GM03348 (cell line): ENCODE results near the gene STARD3.
"Not testable (repeated sequence)": the region's sequence is repeated elsewhere in the genome, so short reads cannot be mapped to it uniquely, and the experiment has no call there.

ENCODE experiments used
- DNase-seq: peaks from one replicate; pipeline ENCODE4 v3.0.0; 2012; ENCODE audit warnings: low spot score

The STARD3 gene

DNA sequence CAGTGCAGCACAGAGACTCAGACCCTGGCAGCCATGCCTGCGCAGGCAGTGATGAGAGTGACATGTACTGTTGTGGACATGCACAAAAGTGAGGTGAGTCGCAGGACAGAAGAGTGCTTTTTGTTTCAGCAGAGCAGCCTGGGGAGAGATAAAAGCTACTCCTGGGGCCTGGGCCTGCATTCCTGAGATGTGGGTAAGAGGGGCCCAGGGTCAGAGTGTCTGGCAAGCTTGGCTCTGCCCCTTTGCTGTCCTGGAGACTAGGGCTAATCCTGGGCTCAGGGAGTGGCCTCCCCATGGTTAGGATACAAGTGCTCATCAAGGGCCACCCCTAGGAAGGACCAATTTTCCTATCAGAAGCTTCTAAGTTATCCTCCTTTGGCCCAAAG, 58.1 kb downstream of the STARD3 start:
- no peak for DNase-seq

DNA sequence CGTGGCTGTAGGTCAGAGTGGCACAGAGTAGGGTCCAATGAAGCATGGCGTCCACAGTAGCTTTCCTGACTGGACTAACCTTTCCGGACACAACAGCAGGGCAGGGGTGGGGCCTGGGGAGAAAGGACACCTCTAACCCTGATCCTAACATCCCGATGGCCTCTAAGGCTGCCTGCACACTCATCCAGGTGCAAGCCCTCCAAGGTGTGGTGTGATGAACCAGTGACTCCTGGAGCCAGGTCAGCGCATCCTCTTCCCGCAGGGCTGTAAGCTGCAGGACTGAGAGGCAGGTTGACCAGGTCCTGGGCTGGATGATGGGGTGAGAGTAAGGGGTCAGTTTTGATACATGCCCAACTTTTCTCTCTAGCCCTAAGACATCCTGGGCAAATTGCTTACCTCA, 59.8 kb downstream of the STARD3 start:
- no peak for DNase-seq

GRCh38 chr17:39697961-39698360, 61.0 kb downstream of the STARD3 start:
- DNase-seq = no peak

- not testable (repeated sequence) for DNase-seq
These were observed 62.3 kb downstream of the STARD3 start for GRCh38 chr17:39699157-39699817.

DNA sequence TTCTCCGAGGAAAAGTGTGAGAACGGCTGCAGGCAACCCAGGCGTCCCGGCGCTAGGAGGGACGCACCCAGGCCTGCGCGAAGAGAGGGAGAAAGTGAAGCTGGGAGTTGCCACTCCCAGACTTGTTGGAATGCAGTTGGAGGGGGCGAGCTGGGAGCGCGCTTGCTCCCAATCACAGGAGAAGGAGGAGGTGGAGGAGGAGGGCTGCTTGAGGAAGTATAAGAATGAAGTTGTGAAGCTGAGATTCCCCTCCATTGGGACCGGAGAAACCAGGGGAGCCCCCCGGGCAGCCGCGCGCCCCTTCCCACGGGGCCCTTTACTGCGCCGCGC, 62.8 kb downstream of the STARD3 start, which contains the start of gene ERBB2:
Gene ERBB2 (plus strand): TSS at position 247 of the 330 bp plus-strand sequence. CDS start 175 bp downstream, outside the sequence.
- peak; percentile 92 for DNase-seq

- peak; percentile 76 for DNase-seq
These were observed 63.4 kb downstream of the STARD3 start for GRCh38 chr17:39700148-39700987.

- no peak for DNase-seq
These were observed 64.3 kb downstream of the STARD3 start for GRCh38 chr17:39701012-39701783.

DNA sequence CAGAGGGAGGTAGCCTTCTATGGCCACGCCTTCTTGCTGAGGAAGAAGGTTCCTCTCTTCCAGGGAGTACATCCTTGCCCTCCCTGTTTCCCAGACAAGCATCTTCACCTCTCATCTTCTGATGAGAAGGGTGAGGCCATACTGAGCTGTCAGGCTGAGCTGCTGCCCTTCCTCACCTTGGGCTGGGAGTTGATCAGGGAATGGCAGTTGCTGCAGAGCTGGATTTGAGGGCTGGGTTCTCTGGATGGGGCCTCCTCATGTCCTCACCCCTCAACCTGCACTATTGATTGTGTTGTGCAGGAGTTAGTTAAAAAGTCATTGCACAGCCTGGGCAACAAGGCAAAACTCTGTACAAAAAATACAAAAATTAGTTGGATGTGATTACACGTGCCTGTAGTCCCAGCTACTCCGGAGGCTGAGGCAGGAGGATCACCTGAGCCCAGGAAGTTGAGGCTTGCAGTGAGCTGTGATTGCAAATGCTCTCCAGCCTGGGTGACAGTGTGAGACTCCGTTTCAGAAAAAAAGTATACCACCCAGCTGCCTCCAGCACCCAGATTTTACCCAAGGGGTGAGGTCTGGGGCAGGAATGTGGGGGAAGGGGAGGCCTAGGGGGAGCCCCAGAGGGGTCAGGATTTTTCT, 65.0 kb downstream of the STARD3 start:
- DNase-seq = no peak

DNA sequence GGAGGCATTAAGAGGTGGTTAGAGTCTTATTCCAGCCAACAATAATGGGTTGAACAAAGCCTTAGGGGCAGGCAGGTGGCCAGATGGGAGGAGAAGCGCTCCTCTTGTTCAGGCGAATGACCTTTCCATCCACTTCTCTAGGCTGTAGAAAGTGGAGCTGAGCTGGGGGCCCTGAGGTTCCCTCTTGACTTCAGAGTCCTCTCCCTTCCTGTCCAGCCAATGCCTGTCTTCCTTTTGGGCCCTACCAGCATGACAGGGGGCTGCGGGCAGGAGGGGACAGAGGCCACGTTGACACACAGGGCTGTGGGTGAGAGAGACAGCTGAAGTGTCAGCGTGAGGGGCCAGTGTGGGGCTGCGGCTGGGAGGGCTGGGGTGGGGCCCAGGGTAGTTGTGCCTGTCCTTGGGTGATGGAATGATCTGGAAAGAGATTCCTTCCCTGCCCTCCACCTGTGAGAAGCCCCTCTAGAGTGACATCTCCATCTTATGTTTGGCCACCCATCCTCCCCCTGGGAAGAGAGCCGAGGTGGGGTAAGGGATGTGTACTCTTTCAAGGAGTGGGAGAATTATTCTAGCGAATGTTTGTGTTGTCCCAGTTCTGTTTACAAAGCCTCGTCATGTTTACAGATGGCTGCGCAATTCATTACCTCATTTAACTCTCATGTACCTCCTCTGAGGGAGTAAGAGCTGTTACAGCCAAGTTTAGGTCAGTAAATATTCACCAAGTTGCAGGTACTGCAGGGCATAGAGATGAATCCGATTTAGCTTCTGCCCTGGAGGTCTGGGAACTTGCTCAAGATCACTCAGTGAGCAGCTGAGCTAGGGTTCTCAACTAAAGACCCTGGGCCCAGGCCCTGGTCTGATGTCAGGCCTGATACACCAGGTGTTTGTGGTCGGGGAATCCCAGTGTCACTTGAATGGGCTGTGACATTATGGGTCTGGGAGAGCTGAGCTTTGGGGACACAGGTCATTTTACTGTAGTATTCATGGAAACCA, 66.3 kb downstream of the STARD3 start:
- DNase-seq = no peak

DNA sequence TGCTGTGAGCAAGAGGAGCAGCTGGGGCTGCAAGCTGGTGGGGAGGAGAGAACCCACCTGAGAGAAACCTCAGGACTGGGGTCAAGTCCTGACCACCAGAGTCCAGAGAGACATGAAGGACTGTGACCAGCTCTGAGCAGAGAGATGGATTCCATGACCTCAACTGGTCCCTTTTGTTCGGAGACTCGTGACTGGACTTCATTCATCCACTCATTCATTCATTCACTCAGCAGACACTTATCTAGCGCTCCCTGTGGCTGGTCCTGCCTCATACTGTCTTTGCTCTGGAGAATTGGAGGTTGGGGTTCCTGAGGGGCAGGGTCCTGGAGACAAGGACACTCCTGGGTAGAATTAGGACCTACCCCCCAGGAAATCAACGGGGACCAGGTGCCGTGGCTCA, 67.0 kb downstream of the STARD3 start:
- DNase-seq = no peak

- peak; percentile 45 for DNase-seq
These were observed 68.0 kb downstream of the STARD3 start for GRCh38 chr17:39704821-39705551.

DNA sequence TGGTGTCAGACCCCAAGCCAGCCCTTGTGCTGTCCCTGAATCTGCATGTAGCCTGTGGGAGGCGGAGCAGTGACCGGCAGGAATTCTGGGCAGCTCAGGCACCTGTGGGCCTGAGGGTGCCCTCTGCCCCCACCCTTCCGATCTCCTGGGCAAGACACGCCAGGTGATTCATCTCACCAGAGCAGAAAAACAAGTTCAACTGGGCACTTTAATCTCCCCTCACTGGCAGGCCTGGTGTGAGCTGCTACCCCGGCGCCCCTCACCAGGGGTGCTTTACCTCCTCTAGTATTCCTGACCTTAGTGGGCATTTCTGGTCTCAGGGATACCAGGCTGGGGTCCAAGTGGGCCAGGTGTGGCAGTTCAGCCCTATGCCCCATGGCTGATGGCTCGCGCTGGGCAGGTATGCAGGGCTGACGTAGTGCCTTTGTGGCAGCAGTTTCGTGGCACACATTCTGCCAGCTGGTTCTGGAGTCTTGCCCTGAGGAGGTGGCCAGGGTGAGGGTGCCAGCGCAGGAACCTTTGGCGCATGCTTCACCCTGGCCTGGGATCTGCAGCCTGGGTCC, 68.9 kb downstream of the STARD3 start:
- no peak for DNase-seq

DNA sequence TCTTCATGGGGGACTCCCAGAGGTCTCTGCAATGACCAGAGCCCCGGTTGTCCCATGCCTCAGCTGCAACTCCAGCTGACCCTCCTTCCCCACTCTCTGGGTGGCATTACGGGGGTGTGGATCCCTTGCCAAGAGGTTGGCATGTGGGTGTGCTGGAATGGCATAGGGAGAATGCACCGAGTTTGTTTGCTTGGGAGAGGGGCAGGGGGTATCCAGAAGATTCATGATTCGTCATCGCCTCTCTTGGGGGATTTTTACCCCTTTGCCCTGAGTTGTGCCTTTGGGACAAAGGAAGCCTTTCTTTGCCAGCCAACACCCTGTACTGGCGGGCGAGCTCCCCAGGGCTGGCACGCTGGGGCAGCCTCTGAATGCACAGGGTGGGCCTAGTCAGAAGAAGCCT, 69.4 kb downstream of the STARD3 start:
- DNase-seq = no peak

- no peak for DNase-seq
These were observed 70.0 kb downstream of the STARD3 start for GRCh38 chr17:39706921-39707337.

GRCh38 chr17:39709319-39709997, 72.5 kb downstream of the STARD3 start:
- no peak for DNase-seq

GRCh38 chr17:39709998-39710964, 73.3 kb downstream of the STARD3 start:
- DNase-seq = no peak

DNA sequence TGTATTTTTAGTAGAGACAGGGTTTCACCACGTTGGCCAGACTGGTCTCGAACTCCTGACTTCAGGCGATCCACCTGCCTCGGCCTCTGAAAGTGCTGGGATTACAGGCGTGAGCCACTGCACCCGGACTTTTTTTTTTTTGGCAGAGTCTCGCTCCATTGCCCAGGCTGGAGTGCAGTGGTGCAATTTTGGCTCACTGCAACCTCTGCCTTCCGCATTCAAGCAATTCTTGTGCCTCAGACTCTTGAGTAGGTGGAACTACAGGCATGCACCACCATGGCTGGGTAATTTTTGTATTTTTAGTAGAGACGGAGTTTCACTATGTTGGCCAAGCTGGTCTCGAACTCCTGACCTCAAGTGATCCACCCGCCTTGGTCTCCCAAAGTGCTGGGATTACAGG, 74.1 kb downstream of the STARD3 start:
- not testable (repeated sequence) for DNase-seq

DNA sequence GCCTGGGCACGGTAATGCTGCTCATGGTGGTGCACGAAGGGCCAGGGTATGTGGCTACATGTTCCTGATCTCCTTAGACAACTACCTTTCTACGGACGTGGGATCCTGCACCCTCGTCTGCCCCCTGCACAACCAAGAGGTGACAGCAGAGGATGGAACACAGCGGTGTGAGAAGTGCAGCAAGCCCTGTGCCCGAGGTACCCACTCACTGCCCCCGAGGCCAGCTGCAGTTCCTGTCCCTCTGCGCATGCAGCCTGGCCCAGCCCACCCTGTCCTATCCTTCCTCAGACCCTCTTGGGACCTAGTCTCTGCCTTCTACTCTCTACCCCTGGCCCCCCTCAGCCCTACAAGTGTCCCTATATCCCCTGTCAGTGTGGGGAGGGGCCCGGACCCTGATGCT, 74.9 kb downstream of the STARD3 start:
- no peak for DNase-seq
